ENCODE measurements around the gene SPINT2.

Gene SPINT2

GRCh38 chr19:38250821-38251563, 13.4 kb upstream of the SPINT2 start:
- H3K27ac ChIP-seq, result no peak overlapping the region
- no peak overlapping the region for H3K4me3 ChIP-seq (ENCODE audit: low read depth in 1 of 2, low read length in 1 of 2)
- TF ChIP-seq CTCF (IDR thresholded peaks at IDR 0.05), result no peak
- H3K9me3 ChIP-seq, result no peaks in the 10 kb centered on the region
- no peaks in the 10 kb centered on the region for H3K4me1 ChIP-seq (ENCODE audit: control insufficient read depth in 1 of 2, insufficient read depth in 1 of 2, low read depth in 1 of 2, low read length in 1 of 2)
- peaks cover 59% of the 10 kb centered on the region for H3K27me3 ChIP-seq
- no peaks in the 10 kb centered on the region for H3K36me3 ChIP-seq

- H3K4me3 ChIP-seq (ENCODE audit: low read depth in 1 of 2, low read length in 1 of 2), result no peak overlapping the region
- no peak for TF ChIP-seq CTCF (IDR thresholded peaks at IDR 0.05)
- H3K9me3 ChIP-seq, result no peaks in the 10 kb centered on the region
- H3K36me3 ChIP-seq, result no peaks in the 10 kb centered on the region
- H3K4me1 ChIP-seq (ENCODE audit: control insufficient read depth in 1 of 2, insufficient read depth in 1 of 2, low read depth in 1 of 2, low read length in 1 of 2), result peaks cover 0 to 5% of the 10 kb centered on the region in 2 experiments
- H3K27ac ChIP-seq, result no peak overlapping the region
- H3K27me3 ChIP-seq, result peaks cover 65% of the 10 kb centered on the region
Measured at GRCh38 chr19:38251564-38252051, 12.8 kb upstream of the SPINT2 start.

- Histone ChIP-seq H3K36me3 (no peaks in the 10 kb centered on the region), H3K4me1 (ENCODE audit: control insufficient read depth in 1 of 2, insufficient read depth in 1 of 2, low read depth in 1 of 2, low read length in 1 of 2) (peaks cover 0 to 5% of the 10 kb centered on the region in 2 experiments), H3K9me3 (no peaks in the 10 kb centered on the region), H3K27ac (no peak overlapping the region), H3K27me3 (peaks cover 73% of the 10 kb centered on the region), H3K4me3 (ENCODE audit: low read depth in 1 of 2, low read length in 1 of 2) (no peak overlapping the region)
- no peak for TF ChIP-seq CTCF (IDR thresholded peaks at IDR 0.05)
Measured at GRCh38 chr19:38252385-38252784, 12.0 kb upstream of the SPINT2 start.

GRCh38 chr19:38252941-38253691, 11.3 kb upstream of the SPINT2 start:
- Histone ChIP-seq H3K4me3 (ENCODE audit: low read depth in 1 of 2, low read length in 1 of 2) (no peak overlapping the region), H3K4me1 (ENCODE audit: control insufficient read depth in 1 of 2, insufficient read depth in 1 of 2, low read depth in 1 of 2, low read length in 1 of 2) (peaks cover 0 to 5% of the 10 kb centered on the region in 2 experiments), H3K36me3 (no peaks in the 10 kb centered on the region), H3K9me3 (no peaks in the 10 kb centered on the region), H3K27ac (no peak overlapping the region), H3K27me3 (peaks cover 80% of the 10 kb centered on the region)
- TF ChIP-seq CTCF (IDR thresholded peaks at IDR 0.05), result no peak

GRCh38 chr19:38253788-38254187, 10.6 kb upstream of the SPINT2 start:
- H3K9me3 ChIP-seq, result no peaks in the 10 kb centered on the region
- peaks cover 87% of the 10 kb centered on the region for H3K27me3 ChIP-seq
- no peak overlapping the region for H3K4me3 ChIP-seq (ENCODE audit: low read depth in 1 of 2, low read length in 1 of 2)
- H3K27ac ChIP-seq, result no peak overlapping the region
- peaks cover 0 to 5% of the 10 kb centered on the region in 2 experiments for H3K4me1 ChIP-seq (ENCODE audit: control insufficient read depth in 1 of 2, insufficient read depth in 1 of 2, low read depth in 1 of 2, low read length in 1 of 2)
- TF ChIP-seq CTCF (IDR thresholded peaks at IDR 0.05), result no peak
- no peaks in the 10 kb centered on the region for H3K36me3 ChIP-seq

Measured in neutrophil (primary cell).